GM18519 (cell line): ENCODE data around the gene RNPEP.
"Not testable (repeated sequence)": the region's sequence is repeated elsewhere in the genome, so short reads cannot be mapped to it uniquely, and the experiment has no call there.

Source experiments
- ATAC-seq: cut with Tn5 transposase; IDR thresholded peaks from one replicate; pipeline ENCODE4 v1.9.1; 2021; ENCODE audit warnings: mild to moderate bottlenecking, moderate library complexity; ENCODE audit not compliant: unreplicated experiment, low FRiP score

The RNPEP gene

GRCh38 chr1:201958348-201958747 lies 24.1 kb upstream of the RNPEP start:
- no peak for ATAC-seq

DNA sequence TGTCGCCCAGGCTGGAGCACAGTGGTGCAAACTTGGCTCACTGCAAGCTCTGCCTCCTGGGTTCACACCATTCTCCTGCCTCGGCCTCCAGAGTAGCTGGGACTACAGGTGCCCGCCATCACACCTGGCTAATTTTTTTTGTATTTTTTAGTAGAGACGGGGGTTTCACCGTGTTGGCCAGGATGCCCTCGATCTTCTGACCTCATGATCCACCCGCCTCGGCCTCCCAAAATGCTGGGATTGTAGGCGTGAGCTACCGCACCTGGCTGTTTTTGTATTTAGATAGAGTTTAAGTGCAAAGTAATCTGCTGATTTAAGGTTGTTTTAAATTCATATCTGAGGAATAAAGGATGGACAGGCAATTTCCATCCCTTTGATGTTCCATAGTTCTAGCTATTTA lies 20.1 kb upstream of the RNPEP start:
- not testable (repeated sequence) for ATAC-seq

GRCh38 chr1:201964261-201964660 lies 18.2 kb upstream of the RNPEP start:
- no peak for ATAC-seq

GRCh38 chr1:201966171-201966570 lies 16.3 kb upstream of the RNPEP start:
- no peak for ATAC-seq

DNA sequence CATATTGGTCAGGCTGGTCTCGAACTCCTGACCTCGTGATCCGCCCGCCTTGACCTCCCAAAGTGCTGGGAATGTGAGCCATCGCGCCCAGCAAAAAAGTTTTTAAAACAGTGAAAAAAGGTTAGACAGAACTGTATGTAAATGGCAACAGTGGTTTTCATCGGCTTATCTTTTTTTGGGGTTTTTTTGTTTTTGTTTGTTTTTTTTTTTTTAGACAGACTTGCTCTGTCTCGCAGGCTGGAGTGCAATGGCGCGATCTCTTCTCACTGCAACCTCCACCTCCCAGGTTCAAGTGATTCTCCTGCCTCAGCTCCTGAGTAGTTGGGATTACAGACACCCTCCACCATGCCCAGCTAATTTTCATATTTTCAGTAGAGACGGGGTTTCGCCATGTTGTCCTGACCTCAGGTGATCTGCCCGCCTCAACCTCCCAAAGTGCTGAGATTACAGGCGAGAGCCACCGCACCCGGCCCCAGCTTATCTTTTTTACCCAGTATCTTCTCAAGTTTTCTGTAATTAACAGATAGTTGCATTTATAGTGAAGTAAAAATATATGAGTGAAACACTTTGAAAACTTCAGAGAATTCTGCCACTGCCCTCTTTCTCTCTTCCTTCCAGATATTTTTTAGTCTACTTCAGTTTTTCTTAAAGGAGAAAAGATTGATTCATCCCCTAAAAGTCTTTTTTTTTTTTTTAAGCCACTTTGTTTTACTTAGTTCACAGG lies 14.1 kb upstream of the RNPEP start:
- ATAC-seq: no peak

DNA sequence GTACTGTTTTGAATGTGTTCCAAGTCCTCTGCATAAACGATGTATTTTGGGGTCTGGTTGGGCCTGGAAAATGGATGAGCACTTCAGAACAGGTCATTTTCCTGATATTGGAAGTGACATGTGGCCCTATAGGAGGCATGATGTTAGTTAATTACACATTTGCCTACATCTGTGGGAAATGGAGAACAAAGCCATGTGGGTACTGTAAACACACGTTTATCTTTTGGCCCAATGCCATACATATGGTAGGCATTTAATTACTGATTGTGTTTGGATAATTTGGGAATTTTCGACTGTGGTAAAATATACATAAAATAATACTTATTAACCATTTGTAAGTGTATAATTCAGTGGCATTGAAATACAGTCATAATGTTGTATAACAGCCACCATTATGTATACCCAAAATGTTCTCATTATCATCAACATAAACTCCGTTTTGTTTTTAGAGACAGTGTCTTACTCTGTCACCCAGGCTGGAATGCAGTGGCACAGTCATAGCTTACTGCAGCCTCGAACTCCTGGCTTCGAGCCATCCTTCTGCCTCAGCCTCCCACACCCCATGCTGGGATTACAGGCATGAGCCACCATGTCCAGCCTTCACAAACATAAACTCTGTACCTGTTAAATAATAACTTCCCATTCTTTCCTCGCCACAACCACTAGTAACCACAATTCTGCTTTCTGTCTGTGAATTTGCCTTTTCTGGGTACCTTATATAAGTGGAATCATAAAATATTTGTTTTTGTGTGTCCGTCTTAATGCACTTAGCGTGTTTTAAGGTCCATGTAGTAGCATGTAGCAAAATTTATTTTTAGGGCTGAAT lies 11.9 kb upstream of the RNPEP start:
- ATAC-seq: no peak

GRCh38 chr1:201982082-201982622 lies 296 bp upstream of the RNPEP start:
- ATAC-seq: no peak

GRCh38 chr1:201983380-201983805 lies 945 bp downstream of the RNPEP start:
- no peak for ATAC-seq

DNA sequence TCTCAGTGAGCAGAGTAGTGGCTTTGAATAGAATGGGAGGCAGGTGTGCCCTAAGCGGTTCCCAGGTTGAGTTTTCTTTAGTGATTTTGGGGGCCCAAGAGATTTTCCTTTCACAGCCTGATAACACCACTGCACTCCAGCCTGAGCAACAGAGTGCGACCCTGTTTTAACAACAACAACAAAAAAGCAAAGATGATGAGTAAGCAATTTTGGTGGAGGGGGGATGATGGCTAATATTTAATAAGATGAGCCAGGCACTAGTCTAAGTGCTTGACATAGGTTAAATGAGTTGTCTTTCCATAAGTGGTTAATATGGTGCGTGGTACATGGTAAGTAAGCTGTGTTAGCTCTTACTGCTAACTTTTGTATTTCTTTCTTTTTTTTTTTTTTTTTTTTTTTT lies 2.0 kb downstream of the RNPEP start:
- ATAC-seq: no peak

- ATAC-seq: no peak
Observed at GRCh38 chr1:201985355-201985754, 2.9 kb downstream of the RNPEP start.

DNA sequence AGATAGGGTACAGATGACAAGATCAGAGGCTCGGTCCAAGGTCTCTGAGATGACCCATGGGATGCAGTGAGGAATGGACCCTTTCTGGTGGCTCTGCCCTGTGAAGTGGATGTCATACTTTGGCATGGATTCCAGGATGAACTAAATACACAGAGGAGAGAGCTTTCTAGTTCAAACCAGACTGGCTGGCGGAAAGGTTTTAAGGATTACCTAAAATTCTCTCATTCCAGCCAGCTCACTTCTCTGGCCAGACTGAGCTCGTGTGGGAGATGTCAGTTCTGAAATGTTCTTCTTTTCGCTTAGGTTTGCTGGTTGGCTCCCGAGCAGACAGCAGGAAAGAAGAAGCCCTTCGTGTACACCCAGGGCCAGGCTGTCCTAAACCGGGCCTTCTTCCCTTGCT lies 6.2 kb downstream of the RNPEP start:
- ATAC-seq: no peak

DNA sequence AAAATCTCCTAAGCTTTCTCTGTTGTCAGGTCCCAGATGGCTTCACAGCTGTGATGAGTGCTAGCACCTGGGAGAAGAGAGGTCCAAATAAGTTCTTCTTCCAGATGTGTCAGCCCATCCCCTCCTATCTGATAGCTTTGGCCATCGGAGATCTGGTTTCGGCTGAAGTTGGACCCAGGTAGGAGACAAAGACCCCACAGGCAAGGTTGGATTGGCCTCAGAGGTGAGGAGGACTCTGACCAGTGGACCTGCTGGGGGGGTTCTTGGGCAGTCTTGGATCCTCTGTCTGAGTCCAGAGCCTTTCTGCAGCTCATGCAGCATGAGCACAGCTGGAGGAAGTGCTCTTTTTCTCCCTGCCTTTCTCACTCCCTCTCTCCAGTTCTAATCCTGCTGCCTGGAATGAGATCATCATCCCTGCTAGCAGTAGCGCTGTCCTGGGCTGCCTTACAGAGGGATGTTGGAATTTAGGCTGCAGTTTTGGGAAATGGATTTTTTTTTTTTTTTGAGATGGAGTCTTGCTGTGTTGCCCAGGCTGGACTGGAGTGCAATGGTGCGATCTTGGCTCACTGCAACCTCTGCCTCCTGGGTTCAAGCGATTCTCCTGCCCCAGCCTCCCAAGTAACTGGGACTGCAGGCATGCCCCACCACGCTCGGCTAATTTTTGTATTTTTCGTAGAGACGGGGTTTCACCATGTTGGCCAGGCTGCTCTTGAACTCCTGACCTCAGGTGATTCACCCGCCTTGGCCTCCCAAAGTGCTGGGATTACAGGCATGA lies 7.1 kb downstream of the RNPEP start:
- ATAC-seq: no peak

- ATAC-seq: no peak
Observed at GRCh38 chr1:201990427-201990826, 8.0 kb downstream of the RNPEP start.

- ATAC-seq: no peak
Observed at GRCh38 chr1:201999625-202000238, 17.3 kb downstream of the RNPEP start.

GRCh38 chr1:202002507-202002906 lies 20.1 kb downstream of the RNPEP start:
- ATAC-seq: no peak

- ATAC-seq: no peak
Observed at GRCh38 chr1:202004711-202005110, 22.3 kb downstream of the RNPEP start.

GRCh38 chr1:202005958-202006357 lies 23.5 kb downstream of the RNPEP start:
- no peak for ATAC-seq

DNA sequence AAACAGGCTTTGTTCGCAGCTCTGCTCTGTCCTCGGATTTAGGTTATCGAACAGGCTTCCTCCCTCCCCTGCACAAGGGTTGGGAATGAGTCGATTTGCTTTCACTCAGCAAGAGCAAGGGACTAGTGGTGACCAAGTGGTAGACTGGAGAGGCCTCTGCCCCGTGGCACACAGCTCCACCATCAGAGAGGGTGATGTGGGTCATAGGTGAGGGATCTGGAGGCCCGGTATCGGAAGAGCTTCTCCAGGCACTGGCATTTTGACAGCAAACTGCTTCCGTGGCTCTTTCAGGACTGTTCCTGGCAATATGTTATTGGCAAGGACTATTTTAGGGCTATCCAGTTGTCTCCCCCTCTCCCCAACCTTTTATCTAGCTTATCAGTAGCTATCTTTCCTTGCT lies 24.9 kb downstream of the RNPEP start:
- no peak for ATAC-seq

- no peak for ATAC-seq
Observed at GRCh38 chr1:202007805-202008489, 25.5 kb downstream of the RNPEP start.
